Activated CD4-positive, alpha-beta T cell treated with anti-CD3 and anti-CD28 coated beads, Interleukin-2, amount 50 U/mL, for 16 hours (primary cell): ENCODE measurements around the gene CSHL1.
A peak's percentile ranks its signal among the peaks of the same experiment; 100 is the strongest.
"Not testable (repeated sequence)": the region's sequence is repeated elsewhere in the genome, so short reads cannot be mapped to it uniquely, and the experiment has no call there.

Experiments used
- DNase-seq: peaks from one replicate; pipeline ENCODE4 v3.0.0-alpha.2; 2020

Gene CSHL1

DNA sequence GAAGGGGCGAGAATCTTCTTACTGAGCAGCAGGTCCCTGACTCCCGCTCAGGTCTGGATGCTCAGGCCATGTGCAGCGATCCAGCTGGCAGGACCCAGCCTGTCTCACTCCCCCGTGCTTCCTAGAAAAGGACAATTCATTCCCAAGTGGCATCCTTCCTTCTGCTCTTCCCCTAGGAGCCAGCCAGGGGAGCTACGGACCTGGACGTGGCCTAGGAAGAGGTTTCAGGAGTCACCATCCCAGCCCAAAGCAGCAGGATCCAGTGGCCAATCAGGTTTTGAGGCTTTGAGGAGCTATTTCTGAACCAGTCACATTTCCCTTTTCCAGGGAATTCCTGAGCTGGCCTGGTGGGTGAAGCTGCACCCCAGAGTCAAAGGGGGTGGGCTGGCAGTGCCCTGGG is 28.8 kb upstream of the CSHL1 start:
- no peak for DNase-seq

DNA sequence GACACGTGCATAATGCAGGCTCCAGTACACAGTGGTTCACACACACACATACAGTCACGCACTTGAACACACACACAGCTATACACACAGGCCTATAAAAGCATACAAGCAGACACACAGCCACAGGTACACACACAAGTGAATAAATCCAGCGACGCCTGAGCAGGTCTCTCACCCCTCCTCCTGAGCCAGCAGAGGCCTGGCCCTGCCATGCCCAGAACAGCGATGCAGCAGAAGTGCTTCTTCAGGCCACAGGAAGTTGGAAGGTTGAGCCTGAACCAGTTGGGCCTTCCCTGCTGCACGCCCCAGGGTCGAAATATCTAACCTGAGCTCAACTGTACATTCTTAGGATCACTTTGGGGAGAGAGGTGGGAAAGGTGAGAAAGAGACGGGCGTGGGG is 28.3 kb upstream of the CSHL1 start:
- DNase-seq, result no peak

DNA sequence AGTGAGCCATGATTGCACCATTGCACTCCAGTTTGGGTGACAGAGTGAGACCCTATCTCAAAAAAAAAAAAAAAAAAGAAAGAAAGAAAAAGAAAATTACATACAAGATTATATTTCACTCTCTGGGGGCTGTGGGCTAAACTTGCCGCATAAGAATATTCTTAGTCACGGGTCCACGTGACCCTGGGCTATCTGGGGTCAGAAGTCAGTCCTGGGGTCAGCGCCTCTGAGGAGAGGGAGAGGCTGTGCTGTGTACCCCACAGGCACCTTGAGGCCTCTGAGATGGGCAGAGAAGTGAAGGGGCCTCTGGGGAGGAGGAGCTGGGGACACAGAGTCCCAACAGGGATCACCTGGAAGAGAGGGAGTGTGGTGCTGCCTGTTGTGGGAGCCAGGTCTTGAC is 26.9 kb upstream of the CSHL1 start:
- DNase-seq, result no peak

DNA sequence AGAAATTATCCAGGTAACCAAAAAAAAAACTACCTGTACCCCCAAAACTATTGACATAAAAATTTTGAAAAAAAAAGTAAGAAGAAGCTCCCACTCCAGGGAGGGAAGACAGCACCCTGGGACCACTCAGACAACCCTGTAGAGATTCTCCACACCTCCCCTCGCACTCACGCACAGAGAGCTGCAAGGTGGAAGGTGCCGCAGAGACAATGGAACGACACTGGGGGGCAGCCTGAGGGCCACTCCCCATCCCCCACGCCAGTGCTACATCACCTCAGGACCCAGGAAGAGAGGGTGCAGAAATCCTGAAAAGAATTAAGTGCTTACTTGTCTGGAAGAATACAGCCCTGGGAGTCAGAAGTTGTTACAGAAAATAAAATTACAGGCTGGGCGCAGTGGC is 26.3 kb upstream of the CSHL1 start:
- DNase-seq, result no peak

DNA sequence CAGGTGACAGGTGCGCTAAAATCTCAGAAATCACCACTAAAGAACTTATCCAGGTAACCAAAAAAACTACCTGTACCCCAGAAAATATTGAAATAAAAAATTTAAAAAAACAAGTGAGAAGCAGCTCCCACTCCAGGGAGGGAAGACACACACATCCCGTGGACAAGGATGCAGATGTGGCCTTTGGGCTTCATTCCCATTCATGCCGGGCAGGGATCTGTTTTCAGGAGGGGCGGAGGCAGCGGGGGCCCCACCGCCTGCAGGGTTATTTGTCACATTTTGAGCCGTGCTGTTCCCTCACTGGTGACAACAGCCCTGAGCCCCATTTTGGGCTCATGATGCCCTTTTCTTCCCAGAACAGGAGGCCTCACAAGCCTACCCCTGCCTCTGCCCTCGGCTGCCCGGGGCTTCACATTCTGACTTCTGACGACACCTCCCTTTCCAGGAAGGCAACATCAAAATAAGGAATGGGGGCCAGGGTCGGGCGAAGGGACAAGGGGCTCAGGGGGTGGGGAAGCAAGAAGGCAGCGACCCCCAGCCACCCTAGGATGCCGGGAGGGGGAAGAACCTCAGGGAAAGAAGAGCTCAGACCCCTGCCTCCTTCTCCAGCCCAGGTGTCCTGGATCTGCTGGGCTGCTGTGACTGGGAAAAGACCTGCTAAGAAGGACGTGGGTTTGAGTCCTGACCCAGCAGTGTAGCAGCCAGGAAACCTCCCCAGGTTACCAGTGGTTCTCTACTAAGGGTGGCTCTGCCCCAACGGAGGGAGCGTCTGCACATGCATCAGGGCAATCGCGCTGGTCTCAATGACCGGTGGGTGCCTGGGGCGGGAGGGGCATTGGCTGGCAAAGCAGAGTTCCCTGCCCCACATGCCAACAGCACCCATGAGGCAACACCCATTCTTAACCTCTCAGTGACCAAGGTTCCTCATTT is 23.4 kb upstream of the CSHL1 start:
- no peak for DNase-seq

DNA sequence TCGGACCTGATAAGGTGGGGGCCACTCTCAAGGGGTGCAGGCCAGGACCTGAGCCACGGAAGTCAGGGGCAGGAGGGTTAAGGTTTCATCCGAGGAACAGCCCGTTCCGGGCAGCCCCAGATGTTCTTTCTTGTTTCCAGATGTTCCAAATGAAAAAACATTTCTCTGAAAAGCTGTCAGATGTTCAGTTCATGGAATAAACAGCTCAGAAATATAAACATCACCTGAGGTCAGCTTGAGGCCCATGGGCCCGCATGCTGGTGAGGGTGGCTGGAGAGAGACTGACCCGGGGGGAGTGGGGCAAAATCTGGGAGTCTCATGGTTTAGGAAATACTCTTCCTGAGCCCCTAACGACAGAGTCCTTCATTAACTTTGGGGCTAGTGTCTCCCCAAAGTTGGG is 22.5 kb upstream of the CSHL1 start:
- DNase-seq, result no peak

DNA sequence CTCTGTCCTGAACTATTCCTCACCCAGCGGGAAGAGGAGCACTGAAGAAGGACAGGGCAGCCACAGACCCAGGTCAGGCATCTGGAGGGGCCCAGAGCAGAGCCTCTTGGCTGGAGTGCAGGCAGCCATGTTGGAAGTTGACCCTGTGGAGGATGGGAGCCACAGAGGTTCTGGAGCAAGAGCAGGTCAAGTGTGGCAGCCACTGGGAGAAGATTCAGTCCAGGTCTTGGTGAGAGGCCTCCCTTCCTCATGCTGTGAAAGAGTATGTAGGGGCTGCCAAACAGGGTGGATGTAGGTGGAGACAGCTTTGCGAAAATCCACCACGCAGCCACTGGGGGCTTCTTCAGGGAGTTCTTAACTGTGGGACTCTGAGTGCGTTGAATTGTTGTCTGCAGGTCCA is 21.7 kb upstream of the CSHL1 start:
- DNase-seq, result no peak

DNA sequence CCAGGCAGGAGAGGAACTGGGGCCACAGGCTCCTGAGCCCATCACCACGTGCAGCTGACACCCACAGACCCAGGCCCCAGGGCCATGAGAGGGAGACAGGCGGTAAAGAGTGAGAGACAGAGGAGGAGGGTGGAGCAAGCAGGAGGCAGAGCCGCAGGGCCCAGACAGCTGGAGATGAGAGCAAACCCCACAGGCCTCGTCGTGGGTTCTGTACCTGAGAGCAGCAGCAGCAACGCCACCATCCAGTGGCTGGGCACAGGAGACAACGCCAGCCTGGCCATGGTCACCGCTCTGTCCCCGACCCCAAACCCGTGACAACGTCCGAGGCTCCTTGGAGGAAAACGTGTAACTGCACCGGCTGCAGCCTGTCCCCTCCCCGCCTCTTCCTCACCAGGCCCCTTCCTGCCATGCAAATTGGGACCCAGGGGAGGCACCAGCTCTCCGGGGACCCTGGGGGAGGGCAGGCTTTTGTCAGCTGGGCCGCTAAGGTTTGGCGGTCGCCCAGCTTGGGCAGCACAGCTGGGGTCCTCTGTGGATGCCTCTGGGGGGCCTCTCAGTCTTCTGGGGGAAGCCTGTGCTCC is 21.0 kb upstream of the CSHL1 start, which contains the start of gene CD79B:
CD79B (minus strand) TSS at position 351 of the 581 bp plus-strand sequence; CDS start at position 281, 70 bp downstream.
- DNase-seq, result peak; percentile 40

DNA sequence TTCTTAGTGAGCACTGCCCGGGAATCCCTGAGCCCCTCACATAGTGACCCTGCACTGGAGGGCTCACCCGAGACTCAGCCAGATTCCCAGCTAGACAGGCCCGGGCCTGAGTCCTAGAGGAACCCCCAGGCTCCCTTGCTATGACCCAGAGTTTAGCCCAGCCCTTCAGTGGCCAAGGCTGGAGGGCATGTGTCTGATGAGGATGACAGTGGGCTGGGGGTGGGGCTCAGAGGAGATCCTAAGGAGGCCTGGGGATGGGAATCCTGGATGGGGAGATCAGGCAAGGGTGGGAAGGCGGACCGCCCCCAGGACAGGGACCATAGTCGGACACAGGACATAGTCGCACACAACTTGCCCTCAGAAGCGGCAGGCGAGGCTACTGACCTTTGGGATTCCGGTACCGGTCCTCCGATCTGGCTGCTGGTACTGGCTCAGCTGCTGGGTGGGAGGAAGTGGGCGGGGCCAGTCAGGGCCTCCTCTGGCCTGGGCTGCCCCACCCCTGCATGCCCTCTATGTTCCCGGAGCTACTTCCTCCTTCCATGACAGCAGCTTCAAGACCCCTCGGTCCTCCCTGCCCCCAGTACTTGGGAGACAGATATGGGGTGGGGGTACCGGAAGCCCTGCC is 20.0 kb upstream of the CSHL1 start:
- DNase-seq, result peak; percentile 58

DNA sequence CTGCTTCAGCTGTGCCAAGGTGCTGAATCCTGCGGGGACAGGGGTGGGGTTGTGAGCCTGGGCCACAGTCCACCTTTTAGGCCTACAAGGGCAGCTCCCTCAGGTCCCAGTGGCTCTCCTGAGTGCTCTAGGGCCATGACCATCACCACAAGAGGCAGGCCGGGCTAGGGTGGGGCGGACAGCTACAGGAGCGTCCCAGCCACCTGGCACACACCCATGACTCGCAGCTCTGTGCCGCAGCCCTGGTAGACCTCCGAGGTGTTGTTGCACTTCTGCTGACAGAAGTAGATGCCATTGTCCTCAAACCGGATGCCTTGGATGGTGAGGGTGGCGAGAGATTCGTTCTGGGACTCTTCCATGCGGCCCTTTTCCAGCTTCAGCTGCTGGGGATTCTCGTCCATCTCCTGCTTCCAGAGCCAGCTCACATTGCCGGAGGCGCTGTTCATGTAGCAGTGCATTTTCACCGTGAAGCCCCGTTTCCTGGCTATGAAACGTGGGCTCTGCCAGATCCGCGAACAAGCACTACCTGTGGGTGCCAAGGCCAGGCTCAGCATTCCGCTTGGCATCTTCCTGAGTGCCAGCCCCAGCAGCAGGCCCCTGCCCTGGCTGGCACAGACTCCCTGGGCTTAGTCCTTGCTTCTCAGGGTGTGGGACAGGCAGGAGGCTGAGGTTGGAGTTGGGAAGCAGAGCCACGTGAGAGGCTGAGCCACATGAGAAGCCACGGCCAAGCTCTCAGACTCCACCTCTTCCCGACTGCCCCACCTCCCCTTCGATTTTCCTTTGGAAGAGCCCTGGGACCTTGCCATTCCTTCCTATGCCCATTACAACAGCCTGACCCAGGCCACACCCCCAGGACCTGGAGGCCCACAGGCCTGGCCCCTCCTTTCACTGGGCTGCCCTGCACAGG is 19.1 kb upstream of the CSHL1 start:
- DNase-seq, result no peak

DNA sequence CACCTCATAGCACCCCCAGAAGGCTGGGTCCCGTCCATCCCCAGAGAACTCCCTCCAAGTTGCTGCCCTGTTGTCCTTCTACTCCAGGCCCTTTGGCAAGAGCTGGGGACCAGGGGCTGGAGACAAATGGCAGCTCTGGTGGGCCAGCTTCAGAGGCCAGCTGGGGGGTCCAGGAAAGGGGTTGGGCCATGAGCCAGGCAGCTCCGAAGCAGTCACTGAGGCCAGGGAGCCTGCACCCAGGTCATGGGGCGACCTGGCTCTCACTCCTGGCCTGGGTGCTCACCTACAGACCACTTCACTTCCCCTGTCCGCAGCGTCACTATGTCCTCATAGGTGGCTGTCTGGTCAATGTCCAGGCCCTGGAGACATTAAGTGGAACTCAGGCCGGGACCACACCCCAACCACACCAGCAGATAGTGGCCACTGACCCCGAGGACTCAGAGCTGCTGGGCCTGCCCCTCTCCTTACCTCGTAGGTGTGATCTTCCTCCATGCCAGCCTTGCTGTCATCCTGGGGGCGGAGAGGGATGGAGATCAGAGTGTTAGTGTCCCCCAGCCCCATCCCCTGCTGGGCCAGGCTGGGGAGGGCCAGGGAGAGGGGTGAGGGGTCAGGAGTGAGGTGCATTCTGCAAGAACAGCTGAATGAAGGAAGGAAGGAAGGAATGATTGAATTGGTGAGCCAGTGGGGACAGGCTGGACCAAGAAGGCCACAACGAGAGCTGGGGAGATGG is 18.1 kb upstream of the CSHL1 start:
- no peak for DNase-seq

DNA sequence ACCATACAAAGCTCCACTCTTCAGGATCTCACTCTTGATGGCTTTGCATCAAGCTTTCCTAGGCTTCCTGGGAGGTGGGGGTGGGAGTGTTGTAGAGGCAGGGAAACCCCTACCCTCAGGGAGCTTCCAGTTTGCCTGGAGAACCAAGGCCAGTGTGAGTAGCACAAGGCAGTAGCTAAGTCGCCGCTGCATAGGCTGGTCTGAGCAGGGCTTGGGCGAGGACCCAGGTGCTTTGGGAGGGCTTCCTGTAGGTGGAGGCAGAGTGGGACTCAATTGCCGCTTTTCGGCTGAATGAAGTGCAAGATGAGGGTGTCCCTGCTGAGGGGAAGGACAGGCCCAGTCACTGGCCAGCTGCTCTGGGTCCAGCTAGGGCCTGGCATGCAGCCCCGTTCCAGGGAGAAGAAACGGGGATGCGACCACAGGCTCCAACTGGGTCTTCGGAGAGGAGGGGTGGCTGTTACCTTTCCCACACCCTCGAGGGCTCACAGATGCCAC is 17.2 kb upstream of the CSHL1 start:
- no peak for DNase-seq

DNA sequence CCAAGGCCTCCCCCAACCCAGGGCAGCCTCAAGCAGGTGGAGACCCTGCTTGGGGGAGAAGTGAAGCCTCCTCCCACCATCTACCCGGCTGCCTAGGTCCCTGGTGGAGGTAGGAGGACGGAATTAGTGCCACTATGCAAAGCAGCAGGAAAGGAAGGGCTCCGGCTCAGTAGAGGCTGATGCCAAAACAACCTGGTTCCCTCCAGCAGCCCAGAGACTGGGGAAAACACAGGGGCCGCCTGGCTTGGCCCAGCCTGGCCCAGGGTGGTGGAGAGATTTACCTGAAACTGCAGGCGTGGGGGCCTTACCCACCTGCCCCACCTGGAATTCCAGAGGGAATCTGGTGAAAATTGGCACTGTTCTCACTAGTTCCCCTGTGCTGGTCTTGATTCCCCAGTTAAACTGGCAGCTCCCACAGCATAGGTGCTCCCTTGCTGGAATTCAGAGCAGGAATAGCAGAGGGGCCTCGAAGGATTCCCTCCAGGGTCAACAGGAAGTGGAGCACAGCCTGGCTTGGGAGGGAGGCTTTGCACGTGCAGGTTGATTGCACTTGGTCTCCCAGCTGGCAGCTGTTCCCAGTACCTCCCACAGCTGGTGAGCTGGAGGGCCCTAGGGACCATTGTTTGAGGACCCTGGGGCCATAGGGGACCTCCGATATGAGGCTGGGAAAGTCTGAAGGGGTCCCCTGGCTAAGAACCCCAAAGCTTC is 16.6 kb upstream of the CSHL1 start:
- no peak for DNase-seq

DNA sequence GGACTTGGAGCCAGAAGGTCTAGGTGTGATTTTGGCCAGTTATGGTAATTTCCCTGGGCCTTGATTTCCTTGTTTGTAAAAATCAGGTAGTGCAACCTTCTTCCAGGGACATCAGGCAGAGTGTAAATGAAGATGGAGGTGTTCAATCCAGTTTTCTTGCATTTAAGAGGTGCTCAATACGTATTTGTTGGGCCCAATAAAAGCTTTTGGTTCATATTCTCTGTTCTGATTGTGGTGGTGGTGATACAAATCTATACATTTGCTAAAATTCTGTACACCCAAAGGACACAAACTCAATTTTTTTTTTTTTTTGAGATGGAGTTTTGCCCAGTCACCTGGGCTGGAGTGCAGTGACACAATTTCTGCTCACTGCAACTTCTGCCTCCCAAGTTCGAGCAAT is 15.1 kb upstream of the CSHL1 start:
- no peak for DNase-seq

DNA sequence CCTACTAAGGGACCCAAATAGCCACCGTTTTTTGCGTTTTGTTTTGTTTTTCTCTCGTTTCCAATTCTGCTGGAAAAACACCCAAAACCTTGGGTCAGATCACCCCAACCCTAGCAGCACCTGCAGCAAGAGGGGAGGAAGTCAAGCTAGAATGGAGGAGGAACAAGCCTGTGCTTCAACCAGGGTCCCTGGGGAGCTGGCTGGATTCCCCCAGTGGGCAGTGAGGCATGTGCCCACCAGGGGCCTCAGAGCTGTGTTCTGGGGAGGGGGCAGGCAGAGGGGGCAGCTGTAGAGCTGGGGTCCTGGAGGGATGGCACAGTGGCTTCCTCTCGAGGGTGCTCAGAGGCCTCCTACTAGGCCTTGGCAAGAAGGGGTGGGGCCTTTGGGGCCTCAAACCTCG is 14.6 kb upstream of the CSHL1 start:
- no peak for DNase-seq

DNA sequence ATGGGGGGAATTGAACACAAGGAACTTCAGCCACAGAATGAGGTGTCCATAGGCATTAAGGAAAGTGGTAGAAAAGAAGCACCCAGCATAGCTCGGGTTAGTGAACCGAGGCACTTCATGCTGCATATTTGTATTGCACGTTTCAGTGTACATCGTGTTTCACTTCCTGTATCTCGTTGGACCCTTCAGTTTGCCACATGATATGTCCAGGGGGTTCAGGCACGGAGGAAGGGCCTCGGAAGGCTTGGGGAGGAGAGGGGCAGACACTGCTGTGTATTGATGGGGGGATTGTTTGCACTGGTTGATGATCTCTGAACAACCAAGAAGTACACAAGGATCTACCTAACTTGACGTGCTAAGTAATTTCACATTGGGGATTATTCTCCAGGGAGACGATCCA is 11.3 kb upstream of the CSHL1 start:
- DNase-seq, result not testable (repeated sequence)

DNA sequence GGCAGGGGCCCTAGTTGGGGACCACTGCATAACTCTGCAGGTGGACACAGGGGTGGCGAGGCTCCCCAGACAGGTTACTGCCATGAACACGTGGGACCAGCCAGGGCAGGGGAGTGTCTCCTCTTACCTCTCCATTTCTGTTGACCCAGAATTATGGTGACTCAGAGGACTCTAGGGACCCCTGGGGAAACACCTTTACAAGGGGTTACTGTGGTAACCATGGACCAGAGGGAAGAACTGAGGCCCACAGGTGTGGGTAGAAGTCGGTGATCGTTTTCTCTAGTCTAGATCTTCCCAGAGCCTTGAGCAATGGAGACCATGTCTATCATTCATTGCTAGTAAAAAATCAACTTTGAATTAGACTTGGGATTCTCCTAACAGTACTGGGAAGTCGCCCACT is 9.7 kb upstream of the CSHL1 start:
- not testable (repeated sequence) for DNase-seq

DNA sequence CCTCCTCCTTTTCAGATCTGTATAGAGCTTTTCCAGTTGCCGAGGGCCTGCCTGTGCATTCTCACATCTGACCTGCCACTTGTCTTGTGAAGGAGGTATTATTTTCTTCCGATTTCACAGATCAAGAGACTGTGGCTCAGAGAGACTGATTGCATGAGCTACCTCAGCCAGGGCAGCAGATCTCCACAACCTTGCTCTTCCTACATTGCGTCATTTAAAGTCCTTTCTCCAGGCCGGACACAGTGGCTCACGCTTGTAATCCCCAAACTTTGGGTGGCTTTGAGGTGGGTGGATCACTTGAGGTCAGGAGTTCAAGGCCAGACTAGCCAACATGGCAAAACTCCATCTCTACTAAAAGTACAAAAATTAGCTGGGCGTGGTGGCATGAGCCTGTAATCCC is 9.0 kb upstream of the CSHL1 start:
- not testable (repeated sequence) for DNase-seq

DNA sequence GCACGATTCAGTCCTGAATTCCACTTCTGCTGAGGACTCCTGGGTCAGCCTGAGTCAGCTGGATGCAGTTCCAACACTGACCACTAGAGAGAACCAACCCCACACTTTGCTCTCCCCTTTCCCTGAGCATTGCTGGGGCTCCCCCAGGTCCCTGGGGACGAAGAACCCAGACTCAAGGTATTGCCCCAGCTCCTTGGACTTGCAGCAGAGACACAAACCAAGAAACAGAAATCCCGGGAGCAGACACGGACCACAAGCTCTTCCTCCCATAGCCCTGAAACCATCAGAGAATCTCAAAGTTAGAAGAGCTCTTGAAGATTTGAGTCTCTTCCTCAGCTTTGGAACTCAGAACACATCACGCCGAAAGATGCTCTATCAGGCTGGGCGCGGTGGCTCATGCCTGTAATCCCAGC is 8.3 kb upstream of the CSHL1 start:
- peak; percentile 74 for DNase-seq

DNA sequence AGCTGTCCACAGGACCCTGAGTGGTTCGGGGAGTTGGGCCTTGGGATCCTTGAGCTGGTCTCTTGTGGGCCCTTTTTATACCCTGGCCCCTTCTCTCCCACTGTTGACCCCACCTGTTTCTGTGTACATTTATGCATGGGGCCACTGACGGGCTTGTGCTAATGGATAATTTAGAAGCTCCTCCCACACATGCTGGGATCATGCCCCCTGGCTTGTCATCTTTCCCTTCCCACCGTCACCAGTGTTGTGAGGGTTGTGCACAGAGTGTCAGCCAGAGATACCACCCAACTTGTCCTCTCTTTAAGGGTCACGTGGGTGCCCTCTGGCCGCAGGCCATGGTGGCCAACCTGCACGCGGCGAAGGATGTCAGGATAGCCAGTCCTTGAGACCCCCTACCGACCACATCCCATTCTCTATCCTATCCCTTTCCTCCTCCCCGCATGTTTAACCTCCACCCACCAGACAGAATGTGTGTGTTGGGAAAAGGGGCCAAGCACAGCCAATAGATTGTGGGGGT is 7.8 kb upstream of the CSHL1 start, which contains the start of gene GH1:
GH1 (minus strand) TSS at position 51 of the 517 bp plus-strand sequence. CDS start 63 bp downstream, outside the sequence.
- not testable (repeated sequence) for DNase-seq

DNA sequence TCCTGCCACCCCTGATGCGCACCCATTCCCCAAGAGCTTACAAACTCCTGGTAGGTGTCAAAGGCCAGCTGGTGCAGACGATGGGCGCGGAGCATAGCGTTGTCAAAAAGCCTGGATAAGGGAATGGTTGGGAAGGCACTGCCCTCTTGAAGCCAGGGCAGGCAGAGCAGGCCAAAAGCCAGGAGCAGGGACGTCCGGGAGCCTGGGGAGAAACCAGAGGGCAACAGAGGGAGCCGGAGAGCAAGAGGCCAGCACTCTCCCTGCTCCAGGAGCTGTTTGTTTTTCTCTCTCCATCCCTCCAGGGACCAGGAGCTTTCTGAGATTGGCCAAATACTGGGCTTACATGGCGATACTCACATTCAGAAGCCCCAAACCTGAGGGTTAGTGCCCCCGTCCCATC is 7.2 kb upstream of the CSHL1 start:
- no peak for DNase-seq
